ENCODE measurements around the gene KCNJ2.

Gene KCNJ2

DNA sequence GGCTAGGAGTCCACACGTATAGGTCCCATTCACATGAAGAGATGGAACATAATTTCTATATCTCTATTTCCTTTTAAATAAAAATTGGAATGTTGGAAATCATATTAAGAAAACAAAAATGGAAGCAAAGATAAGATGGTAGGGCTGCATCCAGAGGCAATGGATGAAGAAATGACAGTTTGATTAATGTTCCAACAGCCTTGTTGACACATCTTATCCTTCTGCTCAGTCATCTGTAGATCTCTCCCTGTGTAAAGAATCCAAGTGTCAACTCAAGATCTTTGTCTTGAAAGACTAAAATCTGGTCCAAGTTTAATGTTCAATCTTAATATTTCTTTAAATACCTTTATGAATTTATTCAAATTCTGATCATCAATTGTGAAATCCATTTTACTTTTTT lies 7.8 kb upstream of the KCNJ2 start:
- no peak for DNase-seq

DNA sequence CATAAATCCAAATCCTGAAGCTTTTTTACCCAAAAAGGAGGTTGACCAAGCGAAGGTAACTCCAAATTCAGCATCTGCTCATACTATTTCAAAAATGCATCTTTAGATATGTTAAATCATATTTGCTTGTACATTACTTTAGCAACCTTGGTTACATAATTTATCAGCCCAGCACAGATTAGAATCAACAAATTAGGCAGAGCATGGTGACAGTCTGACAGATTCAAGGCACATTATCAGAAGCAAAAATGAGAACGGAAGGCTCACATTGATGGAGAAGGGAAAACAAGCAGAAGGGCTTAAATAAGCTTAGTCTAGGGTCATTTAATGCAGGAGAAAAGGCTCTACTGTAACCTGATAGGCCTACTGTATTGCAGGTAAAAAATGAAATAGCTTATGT lies 3.9 kb upstream of the KCNJ2 start:
- no peak for DNase-seq

DNA sequence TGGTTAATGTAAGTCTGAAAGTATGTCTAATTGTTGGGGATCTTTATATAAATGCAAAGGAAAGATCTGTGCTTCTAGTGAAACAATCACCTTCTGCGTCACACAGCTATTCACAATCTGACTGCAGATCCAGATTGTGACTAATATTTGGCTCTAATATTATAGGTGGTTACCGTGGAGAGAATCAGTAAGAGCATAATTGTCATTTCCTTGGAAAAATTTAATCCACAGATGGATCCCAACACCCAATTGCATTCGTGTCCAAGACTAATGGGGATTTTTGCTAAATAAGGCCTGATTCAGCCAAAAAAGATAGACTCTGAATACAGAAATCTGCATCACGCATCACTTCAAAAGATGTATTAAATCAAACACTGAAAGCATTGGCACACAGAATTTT lies 2.7 kb upstream of the KCNJ2 start:
- DNase-seq, result no peak

DNA sequence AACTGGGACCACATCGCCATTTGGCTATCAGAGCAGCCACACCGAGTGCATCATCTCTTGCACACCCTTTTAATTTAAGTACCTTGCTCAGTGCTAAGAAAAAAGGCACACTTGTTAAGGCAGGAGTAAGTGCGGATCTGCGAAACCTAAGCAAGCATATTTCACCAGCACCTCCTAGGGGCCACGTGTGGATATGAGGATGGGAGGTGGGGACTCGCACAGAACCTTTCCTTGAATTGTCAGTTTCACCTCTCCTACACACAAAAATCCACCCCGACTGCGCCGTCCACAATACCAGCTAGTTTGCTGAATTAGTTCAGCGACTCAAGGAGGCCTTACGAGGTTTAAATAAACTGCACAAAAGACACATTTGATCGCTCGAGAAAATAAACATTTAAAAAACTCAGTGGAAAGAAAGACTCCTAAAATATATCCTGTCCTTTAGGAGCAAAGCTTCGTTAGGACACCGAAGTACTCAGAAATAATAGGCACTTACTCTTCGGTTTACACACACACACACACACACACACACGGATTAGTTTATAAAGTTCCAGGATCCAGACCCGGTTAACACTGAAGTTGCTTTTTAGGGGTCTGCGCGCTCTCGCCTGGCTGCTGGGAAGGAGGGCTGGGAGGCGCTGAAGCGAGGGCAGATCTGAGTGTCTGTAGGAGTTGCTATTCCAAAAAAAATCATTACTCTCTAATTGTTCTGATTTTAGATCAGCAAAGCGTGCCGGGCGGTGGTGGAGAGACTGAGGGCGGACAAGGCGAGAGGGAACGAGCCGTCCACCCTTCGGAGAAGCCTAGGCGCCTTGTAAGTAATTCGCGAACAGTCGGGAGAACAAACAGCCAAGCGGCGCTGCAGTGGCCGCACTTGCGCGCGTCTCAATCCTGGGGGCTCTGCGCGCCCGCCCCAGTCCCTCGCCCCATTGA lies 1.0 kb upstream of the KCNJ2 start:
- no peak for DNase-seq

DNA sequence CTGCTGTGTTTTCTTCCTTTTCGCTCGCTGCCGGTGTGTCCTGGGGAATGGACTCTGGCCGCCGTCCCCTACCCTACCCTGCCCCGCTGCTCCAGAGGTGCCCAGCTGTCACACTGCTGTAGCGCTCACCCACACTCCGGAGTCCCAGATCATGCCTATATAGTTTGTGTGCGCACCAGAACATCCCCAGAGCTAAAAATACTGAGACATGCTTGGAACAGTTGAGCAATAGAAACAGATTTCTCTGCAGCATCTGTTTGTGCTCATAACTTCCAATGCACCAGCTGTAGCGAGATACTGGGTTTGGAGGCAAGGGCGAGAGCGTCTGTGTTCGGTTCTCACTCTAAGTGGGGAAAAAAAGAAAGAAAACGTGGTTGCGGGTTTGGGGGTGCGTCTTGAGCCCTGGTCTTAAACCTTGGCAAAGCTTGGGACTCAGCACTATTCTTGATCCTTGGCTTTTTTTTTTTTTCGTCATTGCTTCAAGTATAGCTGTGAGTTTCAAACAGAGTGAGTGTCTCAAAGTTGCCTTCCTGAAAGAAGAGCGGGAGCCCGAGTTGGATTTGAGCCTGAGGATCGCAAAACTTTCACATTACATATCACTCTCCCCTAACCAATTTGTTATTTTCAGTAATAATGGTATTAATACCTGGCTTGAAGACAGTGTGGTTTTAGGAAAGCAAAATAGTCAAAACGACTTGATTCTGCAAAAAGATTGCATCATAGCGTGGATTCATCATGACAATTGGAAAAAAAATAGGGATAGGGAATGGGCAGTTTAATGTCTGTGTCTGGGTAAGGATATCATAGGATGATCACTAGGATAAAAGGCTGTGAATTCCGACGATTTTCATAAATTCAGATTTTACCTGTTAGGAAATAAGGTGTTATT lies 621 bp downstream of the KCNJ2 start:
- DNase-seq, result no peak

DNA sequence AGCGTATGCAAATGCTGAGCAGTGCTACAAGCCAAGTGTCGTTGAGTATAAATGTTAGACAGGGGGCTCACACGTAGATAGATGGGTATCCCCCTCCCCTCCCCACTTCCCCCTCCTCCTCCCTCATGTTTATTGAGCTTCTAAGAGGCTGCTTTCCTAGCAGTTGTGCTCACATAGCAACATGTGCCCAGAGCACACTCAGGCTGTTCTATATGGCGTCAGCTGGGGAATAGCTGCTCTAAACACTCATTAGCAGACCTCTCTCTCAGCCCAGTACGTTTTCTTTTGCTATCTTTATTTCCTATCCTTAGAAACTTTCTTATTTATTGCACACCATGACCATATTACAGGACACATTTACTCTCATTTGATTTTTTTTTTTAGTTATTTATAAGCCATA lies 1.8 kb downstream of the KCNJ2 start:
- DNase-seq, result no peak

DNA sequence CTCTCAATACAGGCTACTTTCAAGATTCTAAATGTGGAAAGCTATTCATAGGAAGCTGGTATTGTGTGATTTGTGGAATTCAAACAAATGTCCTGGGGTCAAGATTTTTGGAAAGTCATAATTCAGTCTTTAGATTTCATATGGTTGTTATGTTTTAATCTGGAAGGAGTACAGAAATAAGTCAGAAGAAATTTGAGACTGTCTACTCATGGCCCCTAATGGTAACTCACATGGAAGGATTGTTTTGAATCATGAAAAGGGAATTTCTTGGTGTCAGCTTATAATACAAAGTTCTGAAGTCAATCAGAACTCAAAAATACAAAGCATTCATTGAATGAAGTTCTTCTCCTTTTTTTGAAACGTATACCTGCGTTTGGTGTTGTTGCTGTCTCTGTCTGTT lies 3.1 kb downstream of the KCNJ2 start:
- DNase-seq, result no peak

DNA sequence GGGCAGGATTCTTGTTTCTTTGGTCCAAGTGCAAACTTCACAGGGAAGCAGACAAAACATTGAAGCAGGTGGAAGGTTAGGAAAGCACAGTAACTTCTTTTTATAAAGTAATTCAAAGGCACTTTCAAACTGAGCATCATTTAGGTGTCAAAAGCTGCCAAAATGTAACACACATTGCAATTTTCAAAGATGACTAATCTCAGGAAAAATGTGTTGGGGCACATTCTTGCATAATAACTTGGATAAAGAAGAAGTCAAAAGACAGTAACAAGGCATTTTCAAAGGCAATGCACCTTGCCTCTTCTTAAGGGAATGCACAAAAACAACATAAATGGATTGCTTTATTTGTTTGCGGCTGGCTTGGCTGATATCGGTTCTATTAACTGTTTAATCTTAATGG lies 3.6 kb downstream of the KCNJ2 start:
- DNase-seq, result no peak

DNA sequence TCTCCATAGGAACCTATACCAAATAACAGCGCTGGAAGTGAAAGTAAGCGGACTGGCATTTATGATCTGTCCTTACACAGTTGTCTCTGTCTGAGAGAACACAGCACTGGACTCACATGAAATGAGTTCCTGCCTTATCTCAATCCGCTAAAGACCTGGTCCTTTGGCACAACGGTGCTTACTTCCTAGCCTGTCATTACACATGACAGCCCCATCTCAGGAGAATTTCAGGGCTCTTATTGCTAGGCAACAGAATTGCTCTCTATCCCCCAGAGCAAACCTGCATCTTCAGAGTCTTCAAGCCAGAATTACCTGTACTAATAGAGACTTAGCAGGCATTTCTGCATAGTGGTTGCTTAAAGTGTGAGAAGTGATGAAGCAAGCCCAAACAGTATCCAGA lies 4.3 kb downstream of the KCNJ2 start:
- DNase-seq, result no peak

DNA sequence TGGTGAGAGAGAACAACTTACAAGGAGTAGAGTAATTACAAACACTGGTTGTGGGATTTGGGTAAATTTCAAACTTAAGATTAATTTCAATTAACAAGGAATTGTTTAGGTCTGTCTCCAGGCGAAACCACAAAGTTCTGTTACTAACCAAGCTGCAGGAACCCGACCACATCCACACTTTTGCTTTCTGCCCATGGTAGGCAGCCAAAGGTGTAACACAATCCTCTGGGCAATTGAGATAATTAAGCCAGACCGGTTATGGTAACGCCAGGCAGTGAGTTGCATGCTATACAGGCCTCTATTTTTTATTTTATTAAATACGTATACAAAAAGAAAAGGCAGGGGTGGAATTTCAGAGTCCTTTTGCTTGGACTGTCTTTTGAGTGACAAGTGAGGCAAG lies 12.0 kb downstream of the KCNJ2 start:
- DNase-seq, result no peak

DNA sequence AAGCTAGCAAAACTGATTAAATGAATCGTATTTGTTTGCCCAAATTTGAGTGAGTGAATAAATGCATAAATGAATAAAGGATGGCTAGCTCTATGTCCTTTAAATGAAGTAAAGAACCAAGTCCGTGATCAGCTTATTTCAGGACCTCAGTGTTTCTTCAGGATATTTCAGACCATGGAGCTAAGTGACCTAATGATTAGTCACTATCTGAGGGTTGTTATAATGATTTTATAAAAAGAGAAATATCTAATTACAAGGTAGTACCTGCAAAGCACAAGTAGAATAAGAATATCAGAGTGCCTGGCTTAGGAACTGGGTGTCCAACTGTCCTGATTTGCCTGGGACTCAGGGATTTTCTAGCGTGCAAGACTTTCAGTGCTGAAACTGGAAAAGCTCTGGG lies 12.5 kb downstream of the KCNJ2 start:
- no peak for DNase-seq

DNA sequence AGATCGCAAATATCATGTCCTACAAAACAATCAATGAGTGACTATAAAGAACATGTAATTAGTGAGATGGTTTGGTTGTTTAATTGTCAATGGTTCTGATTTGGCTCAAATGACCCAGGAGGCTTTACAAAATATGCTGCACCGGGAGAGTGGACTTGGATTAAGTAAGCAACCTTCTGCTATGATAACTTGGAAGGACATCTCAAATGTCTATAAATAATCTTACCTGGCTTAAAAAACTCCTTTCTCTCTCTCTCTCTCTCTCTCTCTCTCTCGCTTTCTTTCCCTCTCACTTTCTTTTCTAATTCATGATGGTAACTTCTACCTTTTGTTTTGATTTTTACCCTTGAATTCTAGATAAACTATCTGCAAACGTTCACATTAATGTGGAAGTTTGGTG lies 14.2 kb downstream of the KCNJ2 start:
- no peak for DNase-seq

DNA sequence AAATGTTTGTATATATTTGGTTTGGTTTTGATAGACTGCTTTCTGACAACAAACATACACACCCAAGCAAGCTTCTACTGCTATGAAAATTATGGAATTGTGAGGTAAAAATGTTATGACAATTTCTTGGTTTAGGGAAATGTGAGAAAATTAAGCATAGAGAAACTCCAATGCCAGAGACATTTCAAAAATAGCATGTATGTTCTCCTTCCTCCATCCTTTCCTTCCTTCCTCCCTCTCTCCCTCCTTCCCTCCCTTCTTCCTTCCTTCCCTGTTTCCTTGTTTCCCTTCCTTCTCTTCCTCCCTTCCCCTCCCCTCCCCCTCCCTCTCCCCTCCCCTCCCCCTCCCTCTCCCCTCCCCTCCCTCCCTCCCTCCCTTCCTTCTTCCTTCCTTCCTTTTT lies 14.9 kb downstream of the KCNJ2 start:
- DNase-seq, result no peak

DNA sequence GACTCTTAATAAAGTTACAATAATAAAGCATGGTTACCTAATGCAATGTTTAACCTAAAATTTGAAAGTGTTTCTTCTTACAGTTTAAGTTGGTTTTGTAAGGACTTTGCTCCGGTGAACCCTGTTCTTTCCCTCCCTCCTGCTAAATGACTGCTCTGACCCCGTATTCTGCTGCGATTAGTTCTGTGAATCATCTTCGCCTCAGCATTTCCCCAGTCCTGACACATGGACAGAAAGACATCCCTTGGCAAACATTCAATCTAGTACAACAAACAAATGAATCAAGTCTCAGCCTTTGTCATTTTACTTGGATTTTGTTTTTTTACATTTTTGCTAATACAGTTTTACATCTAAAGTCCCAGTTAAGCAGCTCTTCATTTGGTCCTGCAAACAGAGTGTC lies 15.4 kb downstream of the KCNJ2 start:
- DNase-seq, result no peak

DNA sequence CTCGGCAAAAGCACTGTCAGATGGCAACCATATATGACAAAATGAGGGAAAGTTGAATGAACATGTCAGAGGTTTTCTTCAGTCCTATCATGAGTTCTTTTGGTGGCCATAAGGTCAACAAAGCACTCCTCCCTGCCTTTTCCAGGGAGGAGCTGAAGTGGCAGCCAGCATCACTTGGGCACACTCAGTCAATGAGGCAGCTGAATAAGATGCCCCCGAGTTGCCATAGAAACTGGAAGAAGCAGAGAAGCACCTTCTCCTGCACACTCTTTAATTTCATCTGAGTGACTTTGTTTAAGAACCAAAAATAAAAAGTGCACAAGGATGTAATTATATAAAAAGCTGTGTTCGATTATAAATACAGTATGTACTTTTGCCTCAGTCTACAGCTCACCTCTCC lies 16.0 kb downstream of the KCNJ2 start:
- DNase-seq, result no peak

DNA sequence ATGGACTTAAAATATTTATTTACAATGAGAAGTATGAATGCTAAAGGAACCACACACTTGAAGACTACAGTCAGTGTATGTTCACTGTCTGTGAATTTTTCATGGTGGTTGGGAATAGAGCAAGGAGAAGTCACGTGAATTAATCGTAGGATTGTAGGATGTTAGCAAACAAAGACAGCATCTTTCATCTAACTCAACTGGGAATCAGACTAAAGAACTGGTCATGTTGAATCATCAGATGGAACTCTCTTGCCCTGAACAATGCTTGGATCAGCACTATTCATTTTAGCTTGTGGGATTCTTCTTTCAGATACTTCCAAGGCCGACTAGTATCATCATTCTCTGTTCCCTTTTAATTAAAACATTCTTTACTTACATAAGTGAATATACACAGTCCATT lies 18.1 kb downstream of the KCNJ2 start:
- DNase-seq, result no peak

DNA sequence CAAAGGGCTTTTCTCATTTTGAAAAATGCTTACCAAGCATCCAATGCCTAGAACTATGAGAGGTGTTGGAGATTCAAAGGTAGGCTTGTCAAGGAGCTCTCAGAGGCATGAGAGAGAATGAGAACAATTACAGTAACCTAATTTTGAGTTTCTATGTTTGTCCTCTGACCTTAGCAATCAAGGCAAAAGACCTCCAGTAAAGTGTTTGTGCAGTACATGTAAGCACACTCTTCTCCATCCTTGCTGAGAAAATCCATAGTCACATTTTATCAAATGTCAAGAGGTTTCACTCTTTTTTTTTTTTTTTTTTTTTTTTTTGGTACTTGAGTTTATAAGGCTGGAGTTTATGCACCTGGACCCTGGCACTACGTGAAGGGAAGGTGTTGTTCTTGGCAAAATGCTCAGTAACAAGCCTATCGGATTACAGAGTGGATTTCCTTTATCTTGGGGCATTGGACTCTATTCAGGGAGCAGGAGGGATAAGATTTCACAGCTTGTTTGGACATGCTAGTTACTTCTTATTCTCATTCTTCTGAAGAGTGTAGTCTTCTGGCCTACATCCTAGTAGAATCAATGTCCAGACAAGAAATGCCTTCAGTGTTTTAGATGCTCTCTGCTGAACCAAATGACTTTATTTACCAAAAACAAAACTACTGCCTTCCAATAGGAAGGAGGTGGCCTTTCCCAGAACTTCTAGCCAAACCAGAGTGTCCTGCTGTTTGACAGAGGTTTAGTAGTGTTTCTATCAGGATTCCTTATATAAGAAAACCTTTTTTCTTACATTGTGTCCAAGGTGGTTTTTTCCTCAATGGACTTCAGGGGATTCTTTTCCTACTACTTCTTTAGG lies 21.9 kb downstream of the KCNJ2 start:
- DNase-seq, result no peak

DNA sequence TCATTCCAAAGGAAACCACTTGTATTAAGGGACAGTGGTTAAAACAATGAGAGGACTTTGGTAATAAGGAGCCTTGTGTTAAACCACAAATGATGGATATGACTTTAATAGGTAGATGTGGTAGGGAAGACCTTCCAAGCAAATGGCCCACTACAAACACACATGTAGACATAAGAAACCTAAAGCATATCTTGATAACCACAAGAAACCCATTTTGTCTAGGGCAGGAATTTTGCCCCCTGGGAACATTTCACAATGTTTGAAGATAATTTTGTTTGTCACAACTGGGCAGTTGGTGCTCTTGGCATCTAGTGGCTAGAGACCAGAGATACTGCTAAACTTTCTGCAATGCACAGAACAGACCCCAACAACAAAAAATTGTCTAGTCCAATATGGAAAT lies 25.8 kb downstream of the KCNJ2 start:
- DNase-seq, result no peak

DNA sequence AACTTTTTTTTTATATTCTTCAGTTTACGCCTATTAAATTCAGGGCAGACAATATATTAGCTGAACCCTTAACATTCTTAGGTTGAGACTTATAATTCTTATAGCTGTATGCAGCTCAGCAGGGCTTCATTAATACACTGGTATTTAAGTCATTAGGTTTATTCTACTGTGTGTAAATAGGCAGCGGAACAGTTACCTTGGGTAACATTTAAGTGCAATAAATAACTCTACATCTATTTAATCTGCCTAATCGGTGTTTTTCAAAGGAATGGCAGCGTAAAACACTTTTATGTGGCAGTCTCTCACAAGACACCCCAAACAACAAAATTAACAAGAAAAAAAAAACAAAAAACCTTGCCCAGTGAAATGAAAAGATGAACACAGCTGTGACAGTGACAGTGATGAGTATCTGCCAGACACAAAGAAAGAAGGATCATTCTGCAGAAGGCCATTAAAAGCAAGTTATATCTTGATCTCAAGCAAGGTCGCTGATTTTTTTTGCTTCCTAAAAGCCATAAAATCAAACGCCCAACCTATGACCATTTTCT lies 32.6 kb downstream of the KCNJ2 start:
- DNase-seq, result no peak

DNA sequence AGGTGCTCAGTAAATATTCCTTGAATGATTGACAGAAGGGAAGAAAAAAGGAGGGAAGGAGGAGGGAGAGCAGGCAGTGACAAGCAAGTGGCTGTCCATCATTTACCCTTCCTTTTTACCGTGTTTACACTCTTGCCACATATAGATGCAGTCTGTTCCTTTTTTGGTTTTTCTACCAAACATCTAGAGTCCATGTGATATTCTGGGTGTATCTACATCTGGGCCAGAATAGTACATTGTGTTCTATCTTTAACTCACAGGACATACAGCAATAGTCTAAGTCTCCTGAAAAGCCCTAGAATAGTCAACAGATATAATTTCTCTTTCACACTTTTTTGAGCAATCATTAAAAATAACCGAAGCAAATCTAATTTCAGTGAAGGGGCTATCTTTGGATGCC lies 33.5 kb downstream of the KCNJ2 start:
- DNase-seq, result no peak

DNA sequence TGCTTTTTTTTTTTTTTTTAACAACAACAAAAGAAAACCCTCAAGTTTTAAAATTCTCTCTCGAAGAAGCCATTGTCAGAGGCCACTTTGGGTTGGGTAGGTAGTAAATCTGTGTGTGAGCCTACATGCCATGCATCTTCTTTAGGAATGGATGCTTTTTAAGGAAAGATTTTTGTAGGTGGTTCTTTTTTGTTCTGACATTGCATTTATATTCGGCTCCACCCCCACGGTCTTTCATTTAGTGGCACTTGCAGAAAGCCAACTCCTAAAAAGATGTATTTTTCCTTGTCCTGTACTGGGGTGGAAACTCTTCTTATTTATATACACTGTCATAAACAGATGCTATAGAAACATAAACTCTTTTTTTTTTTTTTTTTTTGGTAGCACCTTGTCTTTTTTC lies 35.1 kb downstream of the KCNJ2 start:
- no peak for DNase-seq

DNA sequence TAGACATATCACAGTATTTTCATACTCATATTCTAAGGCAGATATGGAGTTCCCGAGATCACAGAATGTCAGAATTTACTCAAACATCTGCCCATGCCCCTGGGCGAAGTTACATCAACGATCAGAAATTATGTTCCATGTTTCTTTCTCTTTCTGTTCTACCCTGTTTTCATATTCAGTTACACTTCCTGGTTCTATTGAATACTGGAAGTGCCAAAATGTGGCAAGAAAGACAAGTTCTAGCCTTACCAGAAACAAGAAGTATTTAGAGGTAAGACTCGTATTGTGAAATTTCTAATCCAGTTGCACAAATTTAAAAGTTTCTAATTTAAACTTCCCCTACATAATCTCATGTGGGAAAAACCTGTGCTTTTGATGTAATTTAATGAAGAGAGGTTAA lies 36.1 kb downstream of the KCNJ2 start:
- DNase-seq, result no peak

All from activated effector memory CD4-positive, alpha-beta T cell treated with anti-CD3 and anti-CD28 coated beads, Interleukin-2, amount 50 U/mL, for 16 hours (primary cell).